H1 (cell line): ENCODE measurements around the gene DDX41. TPM values are rescaled to one million over a fixed set of nuclear protein-coding genes. Genes with fewer than 3 reads are reported as not detected.

ENCODE experiments used
- CTCF ChIA-PET: fragments of 300-600 bp; sonication (Branson Sonifier 250); formaldehyde crosslinking; loops from one replicate; lab custom pipeline; 2021; ENCODE audit not compliant: partially characterized antibody; lab: Charles Lee
- POLR2A ChIA-PET: fragments of 300-600 bp; sonication (Branson Sonifier 250); formaldehyde crosslinking; loops from one replicate; lab custom pipeline; 2021; ENCODE audit warnings: inconsistent platforms; ENCODE audit not compliant: partially characterized antibody; lab: Charles Lee
- DNase-seq, 2 experiments: peaks; one replicate each; pipeline versions ENCODE4 v3.0.0 to v3.0.0-alpha.2; 2010 to 2022; ENCODE audit warnings: low spot score in 2 of 2, low read depth in 1 of 2, mixed read lengths in 1 of 2
- FAIRE-seq: peaks from 2 replicates; lab custom pipeline; 2011; peaks lifted over from hg19 to GRCh38; lab: Jason Lieb, UNC
- H2AFZ ChIP-seq: 2 replicates; pipeline ENCODE4 v1.8.1; 2012; ENCODE audit warnings: low read length, inconsistent platforms
- H2AK5ac ChIP-seq: 2 replicates; pipeline ENCODE4 v1.6.1; 2013; ENCODE audit warnings: low read depth, low read length
- H2BK120ac ChIP-seq: replicated peaks from 2 replicates; pipeline ENCODE3; 2013; ENCODE audit warnings: low read depth, low read length, inconsistent platforms
- H2BK12ac ChIP-seq: 2 replicates; pipeline ENCODE4 v1.6.1; 2013; ENCODE audit warnings: low read depth, low read length
- H2BK15ac ChIP-seq: 2 replicates; pipeline ENCODE4 v1.6.1; 2013; ENCODE audit warnings: low read length
- H2BK20ac ChIP-seq: 2 replicates; pipeline ENCODE4 v1.6.1; 2013; ENCODE audit warnings: low read length
- H2BK5ac ChIP-seq: 2 replicates; pipeline ENCODE4 v1.6.1; 2013; ENCODE audit warnings: low read depth, low read length
- H3K14ac ChIP-seq: 2 replicates; pipeline ENCODE4 v1.6.1; 2013; ENCODE audit warnings: inconsistent platforms; ENCODE audit not compliant: insufficient read length
- H3K18ac ChIP-seq: 2 replicates; pipeline ENCODE4 v1.6.1; 2013; ENCODE audit warnings: low read length; ENCODE audit errors: extremely low read depth
- H3K23ac ChIP-seq: 2 replicates; pipeline ENCODE4 v1.6.1; 2013; ENCODE audit warnings: inconsistent platforms; ENCODE audit not compliant: insufficient read length
- H3K23me2 ChIP-seq: 2 replicates; pipeline ENCODE4 v1.6.1; 2013; ENCODE audit warnings: low read depth, low read length
- H3K27ac ChIP-seq: 2 replicates; pipeline ENCODE4 v1.6.1; 2011; ENCODE audit warnings: low read depth, low read length, inconsistent platforms
- H3K27me3 ChIP-seq, 4 experiments: replicated peaks in 1 of 4; 1 replicate in 1 of 4; 2 replicates in 3 of 4; pipeline versions ENCODE4 v1.6.1 to v1.8.1; 2011 to 2013; ENCODE audit warnings: low read length in 3 of 4, mild to moderate bottlenecking in 3 of 4, inconsistent platforms in 2 of 4, mixed read lengths in 2 of 4, moderate library complexity in 1 of 4; ENCODE audit not compliant: control insufficient read depth in 3 of 4, insufficient read depth in 3 of 4; ENCODE audit errors: extremely low read depth in 1 of 4
- H3K36me3 ChIP-seq, 4 experiments: 2 replicates each; pipeline versions ENCODE4 v1.6.1 to v1.8.1; 2011 to 2013; ENCODE audit warnings: mild to moderate bottlenecking in 4 of 4, low read length in 3 of 4, moderate library complexity in 2 of 4, control low read depth in 1 of 4, inconsistent platforms in 1 of 4; ENCODE audit not compliant: insufficient read depth in 4 of 4, control insufficient read depth in 2 of 4
- H3K4ac ChIP-seq: replicated peaks from 2 replicates; pipeline ENCODE3; 2013; ENCODE audit warnings: low read length, low read depth, mixed read lengths, inconsistent platforms; ENCODE audit not compliant: insufficient read length
- H3K4me1 ChIP-seq, 4 experiments: replicated peaks in 1 of 4; 1 replicate in 1 of 4; 2 replicates in 3 of 4; pipeline versions ENCODE4 v1.6.1 to v1.8.1; 2011 to 2013; ENCODE audit warnings: low read length in 3 of 4, inconsistent platforms in 2 of 4, mixed read lengths in 1 of 4; ENCODE audit not compliant: insufficient read depth in 4 of 4, control insufficient read depth in 3 of 4
- H3K4me2 ChIP-seq, 2 experiments: 2 replicates each; pipeline versions ENCODE4 v1.6.1 to v1.8.1; 2011 to 2013; ENCODE audit warnings: low read depth in 2 of 2, low read length in 2 of 2, control low read depth in 1 of 2, inconsistent platforms in 1 of 2, mild to moderate bottlenecking in 1 of 2; ENCODE audit not compliant: insufficient read depth in 1 of 2
- H3K4me3 ChIP-seq, 4 experiments: fragments of 200-600, 300-600 bp in 1 of 4; sonication (generic), shearing (Covaris generic), sonication (Bioruptor Twin) in 1 of 4; 2 replicates each; pipeline versions ENCODE4 v1.5.1 to v1.8.1; 2011 to 2016; ENCODE audit warnings: low read length in 4 of 4, low read depth in 3 of 4, control low read depth in 2 of 4, inconsistent platforms in 2 of 4, mild to moderate bottlenecking in 2 of 4, mixed read lengths in 1 of 4, moderate library complexity in 1 of 4; ENCODE audit not compliant: insufficient read depth in 2 of 4; ENCODE audit errors: extremely low read depth in 1 of 4
- H3K56ac ChIP-seq: replicated peaks from 2 replicates; pipeline ENCODE3; 2013; ENCODE audit warnings: low read depth, mild to moderate bottlenecking, mixed read lengths, low read length, inconsistent platforms; ENCODE audit not compliant: insufficient read length
- H3K79me1 ChIP-seq: 2 replicates; pipeline ENCODE4 v1.6.1; 2013; ENCODE audit warnings: low read depth, low read length, control low read depth
- H3K79me2 ChIP-seq, 2 experiments: 2 replicates each; pipeline versions ENCODE4 v1.6.1 to v1.8.1; 2012 to 2013; ENCODE audit warnings: low read length in 2 of 2, mild to moderate bottlenecking in 2 of 2, inconsistent platforms in 1 of 2; ENCODE audit not compliant: insufficient read depth in 2 of 2, control insufficient read depth in 1 of 2
- H3K9ac ChIP-seq, 4 experiments: replicated peaks in 1 of 4; 1 replicate in 1 of 4; 2 replicates in 3 of 4; pipeline versions ENCODE4 v1.6.1 to v1.8.1; 2011 to 2013; ENCODE audit warnings: low read depth in 3 of 4, low read length in 3 of 4, control low read depth in 2 of 4, mild to moderate bottlenecking in 2 of 4, moderate library complexity in 2 of 4, inconsistent platforms in 1 of 4; ENCODE audit errors: extremely low read depth in 1 of 4
- H3K9me3 ChIP-seq, 2 experiments: 2 replicates each; pipeline versions ENCODE4 v1.6.1 to v1.8.1; 2012 to 2013; ENCODE audit warnings: mild to moderate bottlenecking in 2 of 2, moderate library complexity in 2 of 2, control low read depth in 1 of 2, inconsistent platforms in 1 of 2, low read depth in 1 of 2, low read length in 1 of 2, mixed read lengths in 1 of 2; ENCODE audit not compliant: insufficient read depth in 2 of 2
- H4K20me1 ChIP-seq, 2 experiments: replicated peaks in 1 of 2; 2 replicates each; pipeline versions ENCODE3 to v1.8.1; 2011 to 2013; ENCODE audit warnings: inconsistent platforms in 2 of 2, low read length in 2 of 2, mild to moderate bottlenecking in 1 of 2; ENCODE audit not compliant: insufficient read depth in 2 of 2, control insufficient read depth in 1 of 2
- H4K5ac ChIP-seq: 2 replicates; pipeline ENCODE4 v1.6.1; 2013; ENCODE audit warnings: low read length, low read depth, mixed read lengths, inconsistent platforms; ENCODE audit not compliant: insufficient read length
- H4K8ac ChIP-seq: 2 replicates; pipeline ENCODE4 v1.8.0; 2013; ENCODE audit warnings: mild to moderate bottlenecking, moderate library complexity, low read length, inconsistent platforms; ENCODE audit not compliant: insufficient read depth; ENCODE audit errors: extremely low read depth
- H4K91ac ChIP-seq: replicated peaks from 2 replicates; pipeline ENCODE3; 2013; ENCODE audit warnings: low read length, mixed read lengths, inconsistent platforms; ENCODE audit not compliant: insufficient read length
- BRCA1 ChIP-seq: IDR thresholded peaks from 2 replicates; pipeline ENCODE4 v1.6.1; 2012; ENCODE audit warnings: low read depth, low read length, improper control_type of control experiment
- FOSL1 ChIP-seq: IDR thresholded peaks from 2 replicates; pipeline ENCODE4 v1.6.1; 2011; ENCODE audit warnings: mild to moderate bottlenecking, low read depth, low read length, moderate library complexity; ENCODE audit not compliant: insufficient read depth
- GABPA ChIP-seq: IDR thresholded peaks from 2 replicates; pipeline ENCODE4 v1.6.1; 2011; ENCODE audit warnings: mild to moderate bottlenecking, low read length, moderate library complexity, borderline replicate concordance; ENCODE audit not compliant: insufficient read depth
- GTF2F1 ChIP-seq: IDR thresholded peaks from 2 replicates; pipeline ENCODE4 v1.6.1; 2012; ENCODE audit warnings: low read depth, low read length, improper control_type of control experiment, borderline replicate concordance
- HDAC2 ChIP-seq, 2 experiments: fragments of 300-600 bp in 1 of 2; sonication (generic) in 1 of 2; IDR thresholded peaks; 2 replicates each; pipeline ENCODE4 v1.6.1; 2011 to 2012; ENCODE audit warnings: low read depth in 2 of 2, low read length in 2 of 2, mild to moderate bottlenecking in 2 of 2, moderate library complexity in 2 of 2, borderline replicate concordance in 1 of 2, inconsistent platforms in 1 of 2
- JUND ChIP-seq: IDR thresholded peaks from 2 replicates; pipeline ENCODE4 v1.6.1; 2011; ENCODE audit warnings: mild to moderate bottlenecking, improper control_type of control experiment, low read length
- POU5F1 ChIP-seq: IDR thresholded peaks from 2 replicates; pipeline ENCODE4 v1.6.1; 2011; ENCODE audit warnings: low read depth, mild to moderate bottlenecking, low read length, moderate library complexity
- RBBP5 ChIP-seq: IDR thresholded peaks from 2 replicates; pipeline ENCODE4 v1.7.1; 2012; ENCODE audit warnings: low read depth, mild to moderate bottlenecking, inconsistent platforms, low read length, moderate library complexity, borderline replicate concordance
- SAP30 ChIP-seq: fragments of 300-600 bp; sonication (generic); IDR thresholded peaks from 2 replicates; pipeline ENCODE4 v1.7.1; 2012; ENCODE audit warnings: low read length, moderate library complexity, mild to moderate bottlenecking, inconsistent platforms; ENCODE audit not compliant: insufficient read depth, insufficient replicate concordance
- SUZ12 ChIP-seq: fragments of 200-600 bp; sonication (generic); IDR thresholded peaks from 2 replicates; pipeline ENCODE4 v1.6.1; 2012; ENCODE audit warnings: mild to moderate bottlenecking, inconsistent platforms, low read length, moderate library complexity, mixed read lengths
- ZNF274 ChIP-seq: IDR thresholded peaks from 2 replicates; pipeline ENCODE4 v1.7.0; 2012; ENCODE audit warnings: low read length, borderline replicate concordance; ENCODE audit errors: extremely low read depth
- WGBS, 2 experiments: shearing (Covaris generic) in 1 of 2; methylation state at CpG; one replicate each; pipeline versions ENCODE4 v1.1.6 to v1.1.7; 2013 to 2015; ENCODE audit warnings: low lambda C conversion rate in 2 of 2, mixed read lengths in 2 of 2, inconsistent platforms in 1 of 2, low coverage in 1 of 2, missing lambda C conversion rate in 1 of 2; ENCODE audit not compliant: insufficient replicate concordance in 2 of 2, insufficient coverage in 1 of 2, insufficient read length in 1 of 2; ENCODE audit errors: extremely low coverage in 1 of 2, missing lambda C conversion rate in 1 of 2; 5-methylcytosine and 5-hydroxymethylcytosine counted together
- polyA plus RNA-seq, 7 experiments: library from polyadenylated mRNA; depleted of rRNA in 3 of 7; stranded (reverse) in 5 of 7; unstranded in 2 of 7; fragments of >200 nt in 5 of 7; fragments of 200-250 nt in 2 of 7; gene quantifications; 1 replicate in 5 of 7; 2 replicates in 1 of 7; 4 replicates in 1 of 7; pipeline versions ENCODE4 v1.2.1 to v1.2.3, GENCODE V29; 2011 to 2013; ENCODE audit warnings: missing spikeins in 2 of 7, mixed read lengths in 2 of 7
- total RNA-seq: library from RNA; stranded (reverse); fragmentation: NEBNext Ultra II Directional; extraction: Animal tissue kit (Norgen Biotek cat#: 25700); gene quantifications from 2 replicates; pipeline ENCODE4 v1.2.1, GENCODE V29; 2021

DDX41 gene
- total and polyA plus RNA-seq, 2 of the 8 experiments (the other 6 are each of a cell fraction or from before 2014, with no cell fraction given), result 102 to 135 TPM

DNA sequence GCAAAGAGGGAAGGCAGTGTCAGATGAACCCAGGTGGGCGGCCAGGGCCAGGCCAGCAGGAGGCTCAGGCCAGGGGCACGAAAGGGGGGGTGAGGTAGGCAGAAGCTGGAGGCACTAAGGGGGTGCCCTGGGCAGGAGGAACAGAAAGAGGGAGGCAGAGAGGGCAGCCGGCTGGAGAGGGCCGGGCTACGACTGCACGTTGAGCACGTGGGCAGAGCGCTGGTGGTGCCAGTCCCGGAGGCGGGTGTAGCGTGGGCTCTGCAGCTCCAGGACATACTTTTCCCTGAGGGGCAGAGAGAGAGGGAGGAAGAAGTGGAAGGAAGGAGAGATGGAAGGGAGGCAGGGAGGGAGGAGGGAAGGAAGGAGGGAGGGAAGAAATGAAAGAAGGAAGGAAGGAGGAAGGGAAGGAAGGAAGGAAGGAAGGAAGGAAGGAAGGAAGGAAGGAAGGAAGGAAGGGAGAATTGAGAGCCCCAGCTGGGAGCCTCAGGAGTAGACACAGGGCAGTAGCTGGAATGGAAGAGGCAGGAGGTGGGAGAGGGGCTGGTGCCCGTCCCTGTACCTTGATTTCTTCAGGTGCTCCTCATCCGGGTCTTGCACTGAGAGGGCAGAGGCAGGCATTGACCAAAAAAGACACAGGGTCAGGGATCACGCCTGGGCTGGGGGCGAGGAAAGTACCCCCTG is 26.3 kb downstream of the DDX41 start:
- H4K5ac ChIP-seq, result no peak overlapping the region
- CTCF ChIA-PET, result interaction anchor here (0.7 to 12.7 kb wide), 10 partner anchors 12 to 733 kb away, joined by 3 to 306 read pairs (median 6); partner anchors contain the start of genes DDX41, DOK3 and PDLIM7
- H2BK5ac ChIP-seq, result peak overlapping the region; percentile 60
- no peaks in the 10 kb centered on the region; the same call in 1 of the 2 replicates for H3K23me2 ChIP-seq
- peaks cover 0 to 15% (median 13%) of the 10 kb centered on the region in 4 experiments; a peak in 6 of 7 replicates for H3K4me1 ChIP-seq
- H3K56ac ChIP-seq, result no peak overlapping the region
- peak overlapping the region; percentile 51; the same call in 1 of the 2 replicates for H4K8ac ChIP-seq
- H3K9me3 ChIP-seq, result no peaks in the 10 kb centered on the region
- H3K14ac ChIP-seq, result no peak overlapping the region
- H4K20me1 ChIP-seq, result peaks cover 8 to 10% of the 10 kb centered on the region in 2 experiments
- no peaks in the 10 kb centered on the region for H3K27me3 ChIP-seq
- no peak overlapping the region for H4K91ac ChIP-seq
- H2BK15ac ChIP-seq, result no peak overlapping the region
- no peak overlapping the region for H2BK12ac ChIP-seq
- no peak overlapping the region for H3K23ac ChIP-seq
- no peak for FAIRE-seq
- H2AK5ac ChIP-seq, result no peak overlapping the region
- no peak overlapping the region for H3K9ac ChIP-seq
- H2BK120ac ChIP-seq, result no peak overlapping the region
- no peak overlapping the region for H3K27ac ChIP-seq
- 93% methylated on average over 15 of the region's 15 CpGs; no CpG with 5 or more reads in 1 of the 2 experiments for WGBS, 2 experiments
- POLR2A ChIA-PET, result interaction anchor here (65.5 to 67.5 kb wide), 2 partner anchors 11 to 21 kb away, joined by 3349 read pairs; partner anchors contain the start of genes DBN1, DOK3, PDLIM7 and PRR7
- no peak overlapping the region for H3K4me3 ChIP-seq
- no peak overlapping the region; the same call in 1 of the 2 replicates for H3K18ac ChIP-seq
- H2AFZ ChIP-seq, result no peak overlapping the region
- H2BK20ac ChIP-seq, result no peak overlapping the region
- no peak overlapping the region for H3K4ac ChIP-seq
- H3K4me2 ChIP-seq, result no peak overlapping the region
- H3K79me1 ChIP-seq, result peaks cover 7% of the 10 kb centered on the region; the same call in 1 of the 2 replicates
- H3K79me2 ChIP-seq, result peaks cover 0 to 5% of the 10 kb centered on the region in 2 experiments; a peak in 1 of 4 replicates
- H3K36me3 ChIP-seq, result peaks cover 25 to 51% (median 40%) of the 10 kb centered on the region in 4 experiments
- DNase-seq, result no peak
- TF ChIP-seq JUND (no peak), FOSL1 (no peak), ZNF274 (no peak), GABPA (no peak), SAP30 (no peak), BRCA1 (no peak), SUZ12 (no peak), POU5F1 (no peak), RBBP5 (no peak), HDAC2 (IDR thresholded peaks at IDR 0.05; ENCODE audit: borderline replicate concordance in 1 of 2, low read depth in 2 of 2, low read length in 2 of 2) (no peak), GTF2F1 (no peak)
